OCI-LY1 (cell line): ENCODE data around the gene CHRNB4.

Source experiments
- CTCF ChIP-seq: fragments of 200-600 bp; sonication (generic), shearing (Covaris generic); IDR thresholded peaks from 2 replicates; pipeline ENCODE4 v1.5.1; 2017; ENCODE audit warnings: mild to moderate bottlenecking, antibody characterized with exemption, low read length, moderate library complexity, mixed read lengths
- EZH2 ChIP-seq: fragments of 200-600 bp; sonication (generic), shearing (Covaris generic); IDR thresholded peaks from 2 replicates; pipeline ENCODE4 v1.8.0; 2017; ENCODE audit warnings: borderline replicate concordance, mixed run types, mild to moderate bottlenecking, antibody characterized with exemption, low read length, moderate library complexity, mixed read lengths

GRCh38 chr15:78666010-78666409 lies 25.0 kb upstream of the CHRNB4 start:
- TF ChIP-seq CTCF (no peak), EZH2 (no peak)
